ENCODE results near the gene NFIA. TPM values are rescaled to one million over a fixed set of nuclear protein-coding genes. Genes with fewer than 3 reads are reported as not detected.
A peak's percentile ranks its signal among the peaks of the same experiment; 100 is the strongest.

Gene NFIA
- total RNA-seq, 4 donors from 2014 or later, result 32.0 to 160 (median 32.9) TPM

GRCh38 chr1:61301824-61302657, 219.7 kb downstream of the NFIA start:
- TF ChIP-seq, protein P1, sequence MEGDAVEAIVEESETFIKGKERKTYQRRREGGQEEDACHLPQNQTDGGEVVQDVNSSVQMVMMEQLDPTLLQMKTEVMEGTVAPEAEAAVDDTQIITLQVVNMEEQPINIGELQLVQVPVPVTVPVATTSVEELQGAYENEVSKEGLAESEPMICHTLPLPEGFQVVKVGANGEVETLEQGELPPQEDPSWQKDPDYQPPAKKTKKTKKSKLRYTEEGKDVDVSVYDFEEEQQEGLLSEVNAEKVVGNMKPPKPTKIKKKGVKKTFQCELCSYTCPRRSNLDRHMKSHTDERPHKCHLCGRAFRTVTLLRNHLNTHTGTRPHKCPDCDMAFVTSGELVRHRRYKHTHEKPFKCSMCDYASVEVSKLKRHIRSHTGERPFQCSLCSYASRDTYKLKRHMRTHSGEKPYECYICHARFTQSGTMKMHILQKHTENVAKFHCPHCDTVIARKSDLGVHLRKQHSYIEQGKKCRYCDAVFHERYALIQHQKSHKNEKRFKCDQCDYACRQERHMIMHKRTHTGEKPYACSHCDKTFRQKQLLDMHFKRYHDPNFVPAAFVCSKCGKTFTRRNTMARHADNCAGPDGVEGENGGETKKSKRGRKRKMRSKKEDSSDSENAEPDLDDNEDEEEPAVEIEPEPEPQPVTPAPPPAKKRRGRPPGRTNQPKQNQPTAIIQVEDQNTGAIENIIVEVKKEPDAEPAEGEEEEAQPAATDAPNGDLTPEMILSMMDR (IDR thresholded peaks at IDR 0.05), result no peak
- no peak for TF ChIP-seq POLR2A (IDR thresholded peaks at IDR 0.05)
- no peaks in the 10 kb centered on the region for H3K36me3 ChIP-seq
- H3K27ac ChIP-seq, result peak overlapping the region in 2 of 4 donors; percentile 44 to 56
- no peaks in the 10 kb centered on the region for H3K27me3 ChIP-seq
- H3K4me3 ChIP-seq, result no peak overlapping the region
- no peaks in the 10 kb centered on the region for H3K4me1 ChIP-seq
- no peak for DNase-seq
- H3K9me3 ChIP-seq, result no peaks in the 10 kb centered on the region

- H3K9me3 ChIP-seq, result no peaks in the 10 kb centered on the region
- no peak for DNase-seq
- no peaks in the 10 kb centered on the region for H3K27me3 ChIP-seq
- no peaks in the 10 kb centered on the region for H3K36me3 ChIP-seq
- TF ChIP-seq, protein P1 (IDR thresholded peaks at IDR 0.05), result no peak
- no peak for TF ChIP-seq POLR2A (IDR thresholded peaks at IDR 0.05)
- no peak overlapping the region for H3K4me3 ChIP-seq
- no peak overlapping the region for H3K27ac ChIP-seq
- H3K4me1 ChIP-seq, result no peaks in the 10 kb centered on the region
Observed at GRCh38 chr1:61307422-61308142, 225.2 kb downstream of the NFIA start.

- TF ChIP-seq, protein P1 (IDR thresholded peaks at IDR 0.05), result no peak
- no peak for TF ChIP-seq POLR2A (IDR thresholded peaks at IDR 0.05)
- H3K4me1 ChIP-seq, result no peaks in the 10 kb centered on the region
- no peak for DNase-seq
Observed at GRCh38 chr1:61310057-61310456, 227.7 kb downstream of the NFIA start.

GRCh38 chr1:61310538-61310937, 228.2 kb downstream of the NFIA start:
- TF ChIP-seq, protein P1 (IDR thresholded peaks at IDR 0.05), result no peak
- TF ChIP-seq POLR2A (IDR thresholded peaks at IDR 0.05), result no peak
- H3K4me3 ChIP-seq, result no peak overlapping the region
- H3K4me1 ChIP-seq, result no peaks in the 10 kb centered on the region

More at GRCh38 chr1:61310057-61310456, 227.7 kb downstream of the NFIA start:
- no peaks in the 10 kb centered on the region for H3K9me3 ChIP-seq
- H3K36me3 ChIP-seq, result no peaks in the 10 kb centered on the region
- no peak overlapping the region for H3K27ac ChIP-seq
- no peak overlapping the region for H3K4me3 ChIP-seq
- no peaks in the 10 kb centered on the region for H3K27me3 ChIP-seq

GRCh38 chr1:61313906-61314422, 231.6 kb downstream of the NFIA start:
- Histone ChIP-seq H3K4me3 (no peak overlapping the region), H3K9me3 (no peaks in the 10 kb centered on the region), H3K27ac (peak overlapping the region in 1 of 4 donors; percentile 19), H3K27me3 (no peaks in the 10 kb centered on the region), H3K36me3 (no peaks in the 10 kb centered on the region), H3K4me1 (peaks cover 0 to 3% (median 0%) of the 10 kb centered on the region in 4 donors)
- DNase-seq, result no peak
- TF ChIP-seq, protein P1 (IDR thresholded peaks at IDR 0.05), result no peak
- no peak for TF ChIP-seq POLR2A (IDR thresholded peaks at IDR 0.05)

More at GRCh38 chr1:61310538-61310937, 228.2 kb downstream of the NFIA start:
- H3K36me3 ChIP-seq, result no peaks in the 10 kb centered on the region
- DNase-seq, result no peak
- no peaks in the 10 kb centered on the region for H3K9me3 ChIP-seq
- H3K27me3 ChIP-seq, result no peaks in the 10 kb centered on the region
- H3K27ac ChIP-seq, result no peak overlapping the region

Data from Peyer's patch (tissue), 4 donors.